Neural progenitor cell (in vitro differentiated cells): ENCODE results near the gene MAGI1.

Source experiments
- CTCF ChIP-seq: fragments of 200-600 bp; sonication (generic); IDR thresholded peaks from 2 replicates; pipeline ENCODE4 v1.5.1; 2017; ENCODE audit warnings: antibody characterized with exemption, mild to moderate bottlenecking
- EZH2 ChIP-seq: fragments of 200-600 bp; sonication (generic); IDR thresholded peaks from 2 replicates; pipeline ENCODE4 v1.6.1; 2017; ENCODE audit warnings: antibody characterized with exemption, mild to moderate bottlenecking, moderate library complexity

- TF ChIP-seq CTCF (no peak), EZH2 (no peak)
These were observed 503.5 kb downstream of the MAGI1 start for GRCh38 chr3:65535260-65535659.
